DMS114 treated with DMSO at 0.1 percent for 48 hours (cell line): ENCODE data around the gene RARA.
A peak's percentile ranks its signal among the peaks of the same experiment; 100 is the strongest.

Source experiments
- DNase-seq: peaks from one replicate; lab custom pipeline; 2025; ENCODE audit not compliant: unreplicated experiment; lab: John Stamatoyannopoulos, UW

Gene RARA

DNA sequence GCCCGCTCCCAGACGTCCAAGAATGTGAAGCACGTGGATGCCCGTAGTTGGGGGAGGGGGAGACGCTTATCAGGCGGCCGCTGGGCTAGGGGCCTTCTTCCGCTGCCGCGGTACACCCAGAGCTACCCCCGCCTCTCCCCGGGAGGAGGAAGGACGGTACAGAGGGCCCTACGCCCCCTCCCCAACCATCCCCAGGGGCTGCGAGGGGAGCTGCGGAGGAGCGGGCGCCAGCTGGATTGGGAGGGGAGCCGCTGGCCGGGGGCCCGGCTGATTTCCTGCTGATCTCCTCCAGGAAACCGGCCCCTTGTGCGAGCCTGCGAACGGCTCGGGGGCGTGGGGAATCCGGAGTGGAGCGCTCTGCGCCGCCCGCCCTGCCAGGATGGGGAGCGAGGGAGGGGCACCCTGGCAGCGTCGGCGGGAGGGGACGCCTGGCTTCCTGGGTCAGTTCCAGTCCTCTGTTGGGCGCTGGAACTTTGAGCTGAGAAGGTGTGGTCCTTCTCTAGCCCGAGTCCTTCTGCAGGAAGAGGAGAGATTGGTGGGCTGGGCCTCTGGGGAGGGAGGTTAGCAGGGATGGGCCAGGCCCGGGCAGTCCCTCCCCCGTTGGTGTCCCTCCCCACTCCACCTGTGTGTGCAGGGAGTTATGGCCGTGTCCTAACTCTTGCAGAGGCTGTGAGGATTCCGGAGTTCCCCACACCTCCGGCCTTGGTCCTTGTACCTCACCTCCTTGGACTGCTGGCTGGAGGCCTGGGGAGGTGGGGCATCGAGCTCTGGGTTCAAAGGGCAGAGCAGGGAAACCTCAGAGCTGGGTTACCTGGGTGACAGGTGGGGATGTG, 36.4 kb downstream of the RARA start:
- no peak for DNase-seq

DNA sequence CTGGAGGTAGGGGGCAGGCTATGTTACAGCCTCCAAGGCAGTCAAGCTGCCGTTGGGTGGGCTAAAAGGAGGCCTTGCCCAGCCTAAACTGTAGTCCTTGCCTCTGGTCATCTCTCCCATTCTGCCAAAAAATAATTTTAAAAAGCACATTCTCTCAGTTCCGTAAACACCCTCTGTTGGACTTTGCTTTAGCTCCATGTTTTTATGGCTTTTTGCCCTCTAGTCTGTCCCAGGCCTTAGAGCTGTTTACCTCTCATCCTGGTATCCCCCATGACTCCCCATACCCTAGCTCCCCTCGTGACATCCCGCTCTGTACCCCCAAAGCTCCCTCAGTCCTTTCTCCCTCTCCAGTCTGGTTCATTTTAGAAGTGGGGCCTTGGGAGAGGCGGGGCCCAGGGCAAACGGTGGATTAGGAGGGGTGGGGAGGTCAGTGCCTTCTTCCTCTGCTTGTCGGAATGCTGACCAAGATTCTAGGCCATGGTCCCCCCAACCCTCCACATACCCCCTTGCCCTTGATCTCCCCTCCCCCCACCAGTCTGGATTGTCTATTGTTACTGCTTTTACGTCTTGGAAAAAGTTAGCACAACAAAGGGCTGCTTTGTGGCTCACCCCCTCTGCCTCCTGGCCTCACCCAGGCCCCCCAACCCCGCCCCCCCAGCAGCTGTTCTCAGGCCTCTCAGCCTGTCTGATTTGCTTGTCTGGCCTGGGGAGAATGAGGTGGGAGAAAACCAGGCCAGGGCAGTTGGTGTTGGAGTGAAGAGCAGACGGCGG, 37.2 kb downstream of the RARA start:
- no peak for DNase-seq

DNA sequence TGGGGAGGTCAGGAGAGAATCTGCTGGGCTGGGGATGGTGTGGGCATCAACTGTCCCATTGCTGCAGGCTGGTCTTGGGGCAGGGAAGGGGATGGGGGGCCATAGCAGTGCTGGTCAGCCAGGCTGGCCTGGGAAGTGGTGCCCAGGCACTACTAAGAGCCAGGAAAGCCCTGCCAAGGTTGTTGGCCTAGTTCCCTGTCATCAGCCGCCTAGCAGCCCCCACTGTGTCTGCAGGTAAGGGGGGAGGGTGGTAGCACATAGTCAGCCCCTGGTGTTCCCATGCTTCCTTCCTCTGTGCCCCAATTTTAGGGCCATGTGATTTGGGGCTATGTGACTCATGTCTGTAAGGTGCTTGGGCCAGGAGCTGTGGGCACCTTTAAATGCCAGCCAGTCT, 37.8 kb downstream of the RARA start:
- DNase-seq, result no peak

DNA sequence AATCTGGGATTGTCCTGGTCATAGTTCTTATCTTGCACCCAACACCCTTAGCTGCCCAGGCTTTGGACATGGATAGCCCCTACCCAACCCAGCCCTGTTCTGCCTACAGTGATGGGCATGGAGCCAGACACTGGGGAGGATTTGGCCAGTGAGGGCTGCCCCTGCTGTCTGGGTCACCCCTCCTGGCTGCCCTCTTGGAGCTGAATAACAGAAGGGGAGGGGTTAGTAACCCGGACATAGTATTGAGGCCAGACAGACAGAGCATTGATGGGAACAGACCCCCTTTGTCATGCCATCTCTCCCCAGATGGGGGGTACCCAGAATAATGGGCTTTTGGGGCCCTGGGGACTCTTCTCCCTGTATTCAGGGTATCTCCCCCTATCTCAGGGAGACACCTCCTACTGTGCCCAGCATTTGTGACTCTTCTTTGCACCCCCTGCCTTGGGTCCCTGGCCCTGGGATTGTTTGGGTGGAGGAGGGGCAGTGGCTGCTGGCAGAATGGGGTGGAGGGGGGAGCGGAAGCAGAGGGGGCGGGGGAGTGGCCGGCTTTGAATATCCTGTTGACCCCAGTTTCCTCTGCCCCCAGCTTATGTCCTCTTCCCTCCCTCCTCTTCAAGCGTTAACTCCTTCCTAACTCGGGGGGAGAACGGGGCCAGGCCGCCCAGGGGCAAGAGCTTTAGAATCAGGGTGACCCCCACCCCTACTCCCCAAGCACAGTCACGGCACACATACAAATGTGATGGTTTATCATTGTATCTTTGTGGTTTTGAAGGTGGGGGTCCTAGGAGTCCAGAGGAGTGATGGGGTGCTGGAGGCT, 38.5 kb downstream of the RARA start:
- DNase-seq, result no peak

DNA sequence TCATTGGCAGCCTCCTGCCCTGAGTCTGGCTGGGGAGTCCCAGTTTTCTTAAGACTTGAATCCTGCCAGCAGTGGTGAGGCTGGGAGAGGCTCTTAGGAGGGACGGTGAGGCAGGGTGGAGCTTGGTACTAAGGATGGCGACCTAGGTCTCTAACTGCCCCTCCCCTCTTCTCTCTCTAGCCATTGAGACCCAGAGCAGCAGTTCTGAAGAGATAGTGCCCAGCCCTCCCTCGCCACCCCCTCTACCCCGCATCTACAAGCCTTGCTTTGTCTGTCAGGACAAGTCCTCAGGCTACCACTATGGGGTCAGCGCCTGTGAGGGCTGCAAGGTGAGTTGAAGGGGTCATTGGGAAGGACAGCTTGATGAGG, 39.1 kb downstream of the RARA start:
- no peak for DNase-seq

DNA sequence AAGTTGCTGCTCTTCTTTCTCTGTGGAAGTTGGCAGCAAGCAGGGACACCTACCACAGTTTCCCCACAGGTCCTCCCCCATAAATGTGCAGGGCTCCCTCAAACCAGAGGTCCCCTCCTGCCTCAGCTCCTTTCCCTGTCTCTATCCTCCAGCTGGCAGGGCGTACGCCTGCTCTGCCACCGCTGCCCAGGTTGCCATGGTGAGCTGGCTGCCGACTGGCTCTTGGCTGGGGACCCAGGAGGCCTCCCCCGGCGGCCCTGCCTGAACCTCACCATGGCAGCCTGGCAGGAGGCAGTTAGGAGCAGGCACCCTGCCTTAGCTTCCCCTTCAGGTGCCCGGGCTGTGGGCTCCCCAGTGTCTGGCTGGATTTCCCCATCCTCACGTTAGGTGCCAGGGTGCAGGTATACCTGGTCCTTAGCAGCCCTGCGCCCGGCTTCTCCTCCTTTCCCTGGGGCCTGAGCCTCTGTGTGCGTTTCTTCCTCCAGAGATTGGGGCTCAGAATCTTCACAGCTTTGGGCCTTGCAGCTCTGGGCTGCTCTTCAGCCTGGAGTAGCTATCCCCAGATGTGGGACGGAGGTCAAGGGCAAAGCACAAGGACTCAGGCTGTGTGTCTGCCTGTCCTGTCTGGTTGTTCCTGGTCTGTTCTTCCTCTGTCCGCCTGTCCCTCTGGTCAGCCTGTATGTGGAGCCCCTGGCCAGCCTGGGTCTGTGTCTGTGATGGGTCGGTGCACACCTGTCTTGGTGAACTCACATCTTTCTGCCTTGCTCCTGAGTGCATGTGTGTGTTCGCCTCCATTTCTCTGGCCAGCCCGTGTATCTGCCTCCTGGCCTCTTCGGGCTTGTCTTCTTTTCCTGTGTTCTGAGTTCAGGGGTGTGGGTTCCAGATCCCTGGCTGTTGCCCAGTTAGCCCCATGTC, 39.8 kb downstream of the RARA start:
- no peak for DNase-seq

DNA sequence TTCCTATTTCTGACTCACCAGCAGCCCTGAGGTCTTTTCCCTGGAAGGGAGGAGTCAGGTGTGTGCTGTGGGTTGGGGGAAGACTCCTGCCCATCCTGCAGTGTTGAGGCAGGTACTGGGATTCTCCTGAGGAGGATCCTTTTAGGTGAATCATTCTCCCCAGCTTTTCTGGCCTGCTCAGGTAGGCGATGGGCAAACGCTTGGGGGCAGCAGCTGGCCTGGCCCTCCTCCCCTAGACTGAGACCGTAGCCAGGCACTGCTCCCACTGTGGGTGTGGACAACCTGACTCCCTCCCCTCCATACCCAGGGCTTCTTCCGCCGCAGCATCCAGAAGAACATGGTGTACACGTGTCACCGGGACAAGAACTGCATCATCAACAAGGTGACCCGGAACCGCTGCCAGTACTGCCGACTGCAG, 40.5 kb downstream of the RARA start:
- no peak for DNase-seq

DNA sequence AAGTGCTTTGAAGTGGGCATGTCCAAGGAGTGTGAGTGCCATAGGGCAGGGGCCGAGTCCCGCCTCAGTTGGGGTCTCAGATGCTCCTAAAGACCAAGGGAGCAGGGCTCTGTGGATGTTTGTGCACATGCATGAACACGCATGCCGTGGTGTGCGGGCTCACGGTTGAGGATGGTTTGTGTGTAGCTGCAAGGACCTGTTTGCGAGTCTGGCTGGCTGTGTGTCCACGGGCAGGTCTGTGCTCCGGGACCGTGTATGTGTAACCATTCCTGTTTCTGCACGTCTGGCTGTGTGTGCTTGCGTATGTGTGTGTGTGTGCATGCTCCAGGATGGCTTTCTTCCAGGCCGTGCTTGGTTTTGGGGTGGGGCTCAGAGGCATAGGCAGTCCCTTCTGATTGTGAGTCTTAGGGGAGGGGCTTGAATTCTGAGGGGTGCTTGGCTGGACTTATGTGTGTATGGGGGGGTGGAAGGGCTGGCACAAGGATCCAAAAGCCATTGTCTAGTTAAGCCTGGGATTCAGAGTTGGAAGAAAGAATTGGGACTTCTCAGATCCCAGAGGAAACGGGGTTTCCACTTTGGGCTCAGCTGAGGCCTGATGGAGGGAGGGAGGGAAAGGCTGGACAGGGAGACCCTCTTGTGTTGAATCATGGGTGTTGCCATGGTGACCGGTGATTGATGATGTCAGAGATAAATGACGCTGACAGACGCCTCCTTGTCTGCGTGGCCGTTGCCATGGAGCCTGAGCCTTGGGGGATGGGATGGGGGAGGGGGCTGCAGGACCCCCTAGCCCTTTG, 41.1 kb downstream of the RARA start:
- DNase-seq, result no peak

DNA sequence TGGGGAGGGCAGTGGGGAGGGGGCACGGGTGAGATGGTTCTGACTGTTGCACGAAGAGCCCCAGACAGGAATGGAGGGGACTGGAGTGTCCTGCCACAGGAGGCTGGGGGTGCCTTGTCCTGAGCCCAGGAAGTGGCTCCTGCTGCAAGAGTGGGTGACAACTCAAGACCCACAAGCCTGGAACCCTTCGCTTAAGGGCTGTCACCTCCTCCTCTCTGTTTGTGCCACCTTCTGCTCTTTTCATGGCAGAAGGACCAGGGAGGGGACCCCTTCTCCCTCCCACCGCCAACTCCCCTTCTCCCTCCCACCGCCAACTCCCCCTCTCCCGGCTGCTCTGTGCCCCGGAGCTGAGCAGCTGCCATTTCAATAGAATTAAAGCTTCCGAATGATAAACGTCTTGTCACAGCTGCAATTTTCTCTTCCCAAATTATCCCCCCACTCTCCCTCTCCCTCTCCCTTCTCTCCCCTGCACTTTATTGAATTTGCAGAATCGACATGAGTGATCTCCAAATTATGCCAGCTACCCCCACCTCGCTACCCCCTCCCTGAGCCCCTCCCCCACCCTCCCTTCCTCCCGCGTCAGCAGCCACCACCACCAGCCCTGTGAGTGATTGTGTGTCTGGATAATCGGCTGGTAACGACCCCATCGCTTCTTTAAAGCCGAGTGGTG, 41.8 kb downstream of the RARA start:
- DNase-seq, result no peak

DNA sequence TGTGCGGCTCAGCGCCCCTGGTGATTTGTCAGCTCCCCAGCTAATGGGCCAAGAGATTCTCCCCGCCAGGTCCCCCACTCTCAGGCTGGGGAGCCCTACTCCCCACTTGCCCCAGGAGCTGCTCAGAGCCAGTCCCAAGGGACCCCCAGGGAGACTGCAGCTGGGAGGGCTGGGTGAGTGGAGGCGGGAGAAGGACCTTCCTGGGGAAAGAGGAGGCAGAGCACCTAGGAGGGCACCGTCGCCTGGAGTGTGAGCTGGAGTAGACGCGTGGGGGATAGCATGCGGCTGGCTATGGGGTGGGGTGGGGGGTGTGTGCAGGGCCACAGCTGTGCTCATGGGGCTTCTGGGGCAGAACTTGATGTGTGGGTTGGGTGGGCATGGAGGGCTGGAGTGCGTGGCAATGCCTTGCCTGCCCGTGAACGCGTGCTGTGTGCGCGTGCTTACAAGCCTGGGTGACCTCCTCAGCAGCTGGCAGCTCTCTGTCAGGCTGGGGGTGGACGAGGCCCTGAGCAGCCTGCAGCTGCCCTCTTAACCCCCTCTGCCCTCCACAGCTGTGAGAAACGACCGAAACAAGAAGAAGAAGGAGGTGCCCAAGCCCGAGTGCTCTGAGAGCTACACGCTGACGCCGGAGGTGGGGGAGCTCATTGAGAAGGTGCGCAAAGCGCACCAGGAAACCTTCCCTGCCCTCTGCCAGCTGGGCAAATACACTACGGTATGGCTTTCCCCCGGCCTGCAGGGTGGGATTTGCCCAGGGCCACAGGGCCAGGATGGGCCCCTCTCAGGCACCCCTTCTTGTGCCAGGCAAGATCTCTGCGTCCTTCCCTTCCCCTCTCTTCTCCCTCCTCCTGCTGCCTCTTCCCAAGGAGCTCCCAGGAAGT, 42.6 kb downstream of the RARA start:
- no peak for DNase-seq

DNA sequence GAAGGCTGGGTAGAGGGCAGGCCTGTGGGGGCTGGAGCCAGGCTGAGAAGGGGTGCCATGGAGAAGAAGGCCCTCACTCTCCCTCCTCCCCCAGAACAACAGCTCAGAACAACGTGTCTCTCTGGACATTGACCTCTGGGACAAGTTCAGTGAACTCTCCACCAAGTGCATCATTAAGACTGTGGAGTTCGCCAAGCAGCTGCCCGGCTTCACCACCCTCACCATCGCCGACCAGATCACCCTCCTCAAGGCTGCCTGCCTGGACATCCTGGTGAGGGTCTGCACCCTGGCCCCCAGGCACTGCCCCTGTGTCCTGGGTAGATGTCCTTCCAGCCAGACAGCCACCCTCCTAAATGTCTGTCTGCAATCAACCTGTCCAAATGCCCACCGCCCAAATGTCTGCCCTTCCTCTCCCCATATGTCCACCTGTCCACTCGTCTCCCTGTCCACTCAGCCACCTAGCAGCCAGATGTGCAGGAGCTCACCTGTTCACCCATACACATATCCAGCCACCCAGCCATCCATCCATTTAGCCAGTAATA, 43.3 kb downstream of the RARA start:
- no peak for DNase-seq

DNA sequence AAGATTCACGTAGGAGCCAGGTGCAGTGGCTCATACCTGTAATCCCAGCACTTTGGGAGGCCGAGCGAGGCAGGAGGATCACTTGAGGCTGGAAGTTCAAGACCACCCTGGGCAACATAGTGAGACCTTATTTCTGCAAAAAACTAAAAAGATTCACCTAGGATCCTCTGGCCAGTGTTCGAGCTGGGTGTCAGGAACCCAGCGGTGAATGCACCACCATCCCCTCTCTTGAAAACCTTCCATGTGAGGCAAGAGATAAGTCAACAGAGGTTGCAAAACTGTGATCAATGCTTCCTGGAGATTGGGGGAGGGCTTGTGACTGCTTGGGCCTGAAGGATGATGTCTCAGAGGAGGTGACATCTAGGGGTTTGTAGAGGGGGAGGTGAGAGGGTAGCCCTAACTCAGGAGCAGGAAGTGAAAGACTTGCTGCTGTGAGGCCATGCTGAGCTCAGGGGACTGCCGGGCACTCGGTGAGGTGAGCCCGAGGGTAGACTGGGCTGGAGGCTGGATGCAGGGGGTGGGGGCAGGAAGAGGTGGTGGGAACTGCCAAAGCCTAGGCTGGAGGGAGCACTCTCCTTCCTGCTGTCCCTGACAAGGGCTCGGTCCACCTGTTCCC, 43.9 kb downstream of the RARA start:
- no peak for DNase-seq

DNA sequence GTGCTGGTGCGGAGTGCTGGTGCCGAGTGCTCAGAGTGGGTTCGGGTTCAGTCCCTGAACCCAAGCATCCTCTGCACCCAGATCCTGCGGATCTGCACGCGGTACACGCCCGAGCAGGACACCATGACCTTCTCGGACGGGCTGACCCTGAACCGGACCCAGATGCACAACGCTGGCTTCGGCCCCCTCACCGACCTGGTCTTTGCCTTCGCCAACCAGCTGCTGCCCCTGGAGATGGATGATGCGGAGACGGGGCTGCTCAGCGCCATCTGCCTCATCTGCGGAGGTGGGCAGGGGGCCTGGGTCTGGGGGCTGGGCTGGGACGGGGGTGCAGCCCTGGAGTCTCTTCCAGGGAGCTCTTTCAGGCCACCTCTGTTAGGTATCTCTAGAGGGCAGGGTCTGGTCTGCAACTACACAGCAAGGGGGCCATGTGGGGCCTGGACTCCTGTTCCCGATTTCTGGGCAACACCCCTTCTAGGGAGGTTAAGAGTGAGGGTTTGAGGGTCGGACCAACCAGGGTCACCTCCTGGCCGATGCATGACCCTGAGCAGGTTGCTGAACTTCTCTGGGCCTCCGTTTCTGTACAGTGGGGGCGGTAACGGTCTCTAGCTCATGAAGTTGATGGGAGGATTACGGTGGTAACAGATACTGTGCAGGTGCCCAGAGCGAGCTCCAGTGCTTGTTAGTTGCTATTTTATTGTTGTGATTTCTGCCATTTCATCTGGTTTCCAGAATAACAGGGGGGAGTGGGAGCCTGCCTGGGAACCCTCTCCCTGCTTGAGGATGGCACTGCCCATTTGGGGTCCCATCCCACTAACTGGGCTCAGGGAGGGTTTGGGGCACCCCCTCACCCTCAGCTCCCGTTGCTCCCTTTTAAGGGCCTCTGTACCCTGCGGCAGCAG, 45.5 kb downstream of the RARA start:
- no peak for DNase-seq

DNA sequence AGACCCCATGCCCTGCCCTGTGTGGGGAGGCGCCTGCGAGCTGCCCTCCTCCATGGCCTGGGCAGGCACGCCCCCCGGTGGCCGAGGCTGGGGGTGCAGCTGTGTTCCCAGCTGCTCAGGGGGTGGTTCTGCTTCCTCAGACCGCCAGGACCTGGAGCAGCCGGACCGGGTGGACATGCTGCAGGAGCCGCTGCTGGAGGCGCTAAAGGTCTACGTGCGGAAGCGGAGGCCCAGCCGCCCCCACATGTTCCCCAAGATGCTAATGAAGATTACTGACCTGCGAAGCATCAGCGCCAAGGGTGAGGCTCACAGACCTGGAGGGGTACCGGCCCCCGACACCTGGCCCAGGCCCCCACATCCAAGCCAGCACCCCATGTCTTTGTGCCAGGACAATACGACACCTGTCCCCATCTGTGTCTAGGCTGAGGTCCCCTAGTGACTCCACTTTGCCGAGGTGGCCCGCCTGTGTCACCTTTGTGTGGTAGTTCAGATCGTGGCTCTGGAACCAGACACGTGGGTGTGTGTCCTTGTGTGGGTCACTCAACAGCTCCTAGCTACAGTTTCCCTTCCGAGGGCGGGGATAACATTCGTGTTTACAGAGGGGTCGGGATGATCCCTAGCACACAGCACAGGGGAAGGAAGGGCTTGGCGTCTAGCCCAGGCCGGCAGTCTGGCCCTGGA, 46.3 kb downstream of the RARA start:
- peak; percentile 31 for DNase-seq

DNA sequence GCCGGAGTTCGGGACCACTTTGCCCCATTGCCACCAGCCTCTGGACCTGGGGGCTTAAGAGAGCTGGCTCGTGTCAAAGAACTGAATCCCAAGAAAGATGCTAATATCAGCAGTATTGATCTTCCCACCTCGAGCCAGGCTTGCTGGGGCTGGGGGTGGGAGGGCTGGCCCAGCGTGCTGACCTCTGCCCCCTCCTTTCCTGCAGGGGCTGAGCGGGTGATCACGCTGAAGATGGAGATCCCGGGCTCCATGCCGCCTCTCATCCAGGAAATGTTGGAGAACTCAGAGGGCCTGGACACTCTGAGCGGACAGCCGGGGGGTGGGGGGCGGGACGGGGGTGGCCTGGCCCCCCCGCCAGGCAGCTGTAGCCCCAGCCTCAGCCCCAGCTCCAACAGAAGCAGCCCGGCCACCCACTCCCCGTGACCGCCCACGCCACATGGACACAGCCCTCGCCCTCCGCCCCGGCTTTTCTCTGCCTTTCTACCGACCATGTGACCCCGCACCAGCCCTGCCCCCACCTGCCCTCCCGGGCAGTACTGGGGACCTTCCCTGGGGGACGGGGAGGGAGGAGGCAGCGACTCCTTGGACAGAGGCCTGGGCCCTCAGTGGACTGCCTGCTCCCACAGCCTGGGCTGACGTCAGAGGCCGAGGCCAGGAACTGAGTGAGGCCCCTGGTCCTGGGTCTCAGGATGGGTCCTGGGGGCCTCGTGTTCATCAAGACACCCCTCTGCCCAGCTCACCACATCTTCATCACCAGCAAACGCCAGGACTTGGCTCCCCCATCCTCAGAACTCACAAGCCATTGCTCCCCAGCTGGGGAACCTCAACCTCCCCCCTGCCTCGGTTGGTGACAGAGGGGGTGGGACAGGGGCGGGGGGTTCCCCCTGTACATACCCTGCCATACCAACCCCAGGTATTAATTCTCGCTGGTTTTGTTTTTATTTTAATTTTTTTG, 47.1 kb downstream of the RARA start:
- no peak for DNase-seq
